GM13977 (cell line): ENCODE results near the gene CALML6.

Source experiments
- DNase-seq: peaks from one replicate; pipeline ENCODE4 v3.0.0; 2012; ENCODE audit warnings: low spot score
- CTCF ChIP-seq: IDR thresholded peaks from 2 replicates; pipeline ENCODE4 v1.5.1; 2012; ENCODE audit warnings: mild to moderate bottlenecking, control low read depth; ENCODE audit not compliant: insufficient read depth; ENCODE audit errors: extremely low read depth, missing control alignments
- in situ Hi-C: fragments of 300-500 bp; cut with MboI; formaldehyde crosslinking; loops from one replicate; pipeline ENCODE4 v1.12.0; 2022; ENCODE audit warnings: low sequenced_read_pairs, low pct_unique_long_range_greater_than_20kb, mixed read lengths, inconsistent platforms; ENCODE audit not compliant: unreplicated experiment

Gene CALML6

GRCh38 chr1:1917995-1918900 lies 3.2 kb downstream of the CALML6 start:
- TF ChIP-seq CTCF, result no peak
- DNase-seq, result no peak
- in situ Hi-C loops, result no loop called here

- in situ Hi-C loops, result no loop called here
- peak; percentile 18 for TF ChIP-seq CTCF
- DNase-seq, result no peak
Measured at GRCh38 chr1:1918901-1919303, 3.8 kb downstream of the CALML6 start, which contains the start of gene TMEM52. Gene TMEM52 (minus strand): TSS chr1:1919279. CDS start chr1:1919265, 14 bp downstream.

- no peak for TF ChIP-seq CTCF
- DNase-seq, result peak; percentile 100
- in situ Hi-C loops, result no loop called here
Measured at GRCh38 chr1:1919304-1920056, 4.4 kb downstream of the CALML6 start.

- no peak for TF ChIP-seq CTCF
- no peak for DNase-seq
- in situ Hi-C loops, result no loop called here
Measured at GRCh38 chr1:1920057-1920607, 5.1 kb downstream of the CALML6 start.

- no peak for TF ChIP-seq CTCF
- in situ Hi-C loops, result no loop called here
- no peak for DNase-seq
Measured at GRCh38 chr1:1920608-1921458, 5.8 kb downstream of the CALML6 start.

GRCh38 chr1:1921459-1921862 lies 6.4 kb downstream of the CALML6 start:
- in situ Hi-C loops, result no loop called here
- no peak for DNase-seq
- no peak for TF ChIP-seq CTCF
